Stimulated activated CD8-positive, alpha-beta memory T cell treated with anti-CD3 and anti-CD28 coated beads, Interleukin-4, amount 100 ng/mL, for 4 hours (primary cell): ENCODE data around the gene POLDIP3.
A peak's percentile ranks its signal among the peaks of the same experiment; 100 is the strongest.
"Not testable (repeated sequence)": the region's sequence is repeated elsewhere in the genome, so short reads cannot be mapped to it uniquely, and the experiment has no call there.

Source experiments
- DNase-seq, 2 donors: peaks; one replicate each; pipeline ENCODE4 v3.0.0-alpha.2; 2020; ENCODE audit warnings: low read depth in 2 of 2, low spot score in 1 of 2

POLDIP3 gene

DNA sequence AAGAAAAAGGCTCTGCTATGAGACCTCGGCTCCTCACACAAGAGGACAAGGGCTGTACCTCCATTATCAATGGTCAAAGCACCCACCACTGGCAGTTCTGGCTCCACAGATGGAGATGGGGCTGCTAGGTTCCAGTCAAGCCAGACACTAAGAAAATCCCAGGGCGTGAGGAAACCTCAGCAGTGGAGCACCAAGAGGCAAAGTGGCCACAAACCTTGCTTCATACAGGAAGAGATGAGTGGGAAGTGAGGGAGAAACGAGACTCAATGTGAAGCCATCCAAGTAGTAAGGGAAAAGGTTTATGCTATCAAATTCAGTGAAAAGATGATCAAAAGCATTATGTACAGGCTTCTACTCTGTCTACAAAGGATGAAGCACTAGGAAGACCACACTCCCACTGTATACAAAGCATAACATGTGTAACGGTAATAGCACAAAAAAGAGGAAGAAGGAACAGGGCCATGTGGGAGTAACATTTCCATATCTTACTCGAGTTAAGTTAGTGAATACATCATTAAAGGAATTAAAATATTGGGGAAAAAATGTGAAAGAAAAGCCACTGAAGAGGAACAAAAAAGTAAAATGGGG, 27.0 kb downstream of the POLDIP3 start:
- no peak for DNase-seq

DNA sequence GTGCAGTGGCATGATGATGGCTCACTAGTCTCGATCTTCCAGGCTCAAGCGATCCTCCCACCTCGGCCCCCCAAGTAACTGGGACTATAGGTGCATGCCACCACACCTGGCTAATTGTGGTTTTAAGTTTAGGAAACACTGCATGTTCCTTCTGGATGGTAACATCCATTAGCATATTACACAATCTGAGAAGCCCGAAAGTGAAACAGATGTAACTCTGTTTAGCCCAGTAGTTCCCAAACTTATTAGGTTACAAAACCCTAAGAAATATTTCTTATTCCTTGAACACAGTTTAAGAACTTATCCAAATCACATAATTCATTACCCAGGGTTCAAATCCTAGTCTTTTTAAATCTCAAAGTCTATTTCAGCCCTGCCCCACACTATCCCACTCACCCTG, 28.3 kb downstream of the POLDIP3 start:
- no peak for DNase-seq

DNA sequence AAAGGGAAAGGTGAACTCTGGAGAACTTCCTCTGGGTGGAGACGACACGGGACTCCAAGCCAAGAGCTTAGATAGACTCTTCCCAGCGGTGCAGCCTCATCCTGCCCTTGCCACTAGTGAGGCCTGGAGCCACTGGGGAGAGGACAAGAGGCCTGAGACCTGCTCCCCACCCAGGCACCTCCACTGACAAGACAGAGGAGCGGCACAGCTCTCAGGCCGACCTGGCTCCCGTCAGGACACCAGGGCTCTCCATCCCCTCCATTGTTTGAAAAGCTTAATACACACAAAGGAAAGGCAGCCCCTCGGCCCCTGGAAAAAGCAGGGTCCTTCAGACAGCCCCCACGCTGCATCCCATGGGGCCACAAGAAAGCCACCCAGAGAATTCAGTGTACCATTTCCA, 29.6 kb downstream of the POLDIP3 start:
- no peak for DNase-seq

DNA sequence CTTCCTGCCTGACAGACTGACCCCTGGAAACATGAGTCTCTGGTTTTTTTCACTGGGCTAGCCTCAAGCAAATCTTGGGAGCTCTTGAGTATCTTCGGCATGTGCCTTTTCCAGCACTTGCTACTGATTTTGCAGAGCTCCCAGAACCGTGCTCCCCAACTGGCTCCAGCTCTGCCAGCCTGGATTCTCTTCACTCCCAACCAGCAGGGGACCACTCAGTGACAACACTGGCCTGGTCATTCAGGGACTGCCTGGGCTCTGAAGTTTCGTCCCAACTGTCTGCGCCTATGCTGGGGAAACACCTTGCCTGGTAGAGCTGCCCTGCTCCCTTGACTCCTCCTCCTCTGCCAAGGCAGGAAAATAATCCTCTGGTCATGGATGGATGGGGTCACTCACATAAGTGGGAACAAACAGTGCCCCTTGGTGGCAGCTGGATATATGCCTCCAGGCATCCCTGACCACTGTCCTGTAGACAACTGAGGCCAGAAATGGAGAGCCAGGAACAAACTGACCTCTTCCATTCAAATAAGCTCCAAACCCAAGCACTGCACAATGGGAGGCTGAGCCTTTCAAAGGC, 30.2 kb downstream of the POLDIP3 start:
- DNase-seq, result no peak

DNA sequence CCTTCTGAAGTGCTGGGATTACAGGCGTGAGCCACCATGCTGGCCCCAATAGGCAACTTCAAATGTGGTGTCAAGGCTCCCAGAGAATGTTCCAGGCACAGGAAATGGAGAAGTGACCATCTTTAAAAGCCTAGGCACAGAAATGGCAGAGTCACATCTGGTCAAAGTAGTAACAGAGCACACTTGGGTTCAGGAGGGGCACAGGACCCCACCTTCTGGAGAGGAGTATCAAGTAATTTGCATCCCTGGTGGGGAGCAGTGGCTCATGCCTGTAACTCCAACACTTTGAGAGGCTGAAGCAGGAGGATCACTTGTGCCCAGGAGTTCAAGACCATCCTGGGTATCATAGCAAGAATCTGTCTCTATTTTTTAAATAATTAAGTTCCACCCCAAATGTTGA, 31.7 kb downstream of the POLDIP3 start:
- no peak for DNase-seq

DNA sequence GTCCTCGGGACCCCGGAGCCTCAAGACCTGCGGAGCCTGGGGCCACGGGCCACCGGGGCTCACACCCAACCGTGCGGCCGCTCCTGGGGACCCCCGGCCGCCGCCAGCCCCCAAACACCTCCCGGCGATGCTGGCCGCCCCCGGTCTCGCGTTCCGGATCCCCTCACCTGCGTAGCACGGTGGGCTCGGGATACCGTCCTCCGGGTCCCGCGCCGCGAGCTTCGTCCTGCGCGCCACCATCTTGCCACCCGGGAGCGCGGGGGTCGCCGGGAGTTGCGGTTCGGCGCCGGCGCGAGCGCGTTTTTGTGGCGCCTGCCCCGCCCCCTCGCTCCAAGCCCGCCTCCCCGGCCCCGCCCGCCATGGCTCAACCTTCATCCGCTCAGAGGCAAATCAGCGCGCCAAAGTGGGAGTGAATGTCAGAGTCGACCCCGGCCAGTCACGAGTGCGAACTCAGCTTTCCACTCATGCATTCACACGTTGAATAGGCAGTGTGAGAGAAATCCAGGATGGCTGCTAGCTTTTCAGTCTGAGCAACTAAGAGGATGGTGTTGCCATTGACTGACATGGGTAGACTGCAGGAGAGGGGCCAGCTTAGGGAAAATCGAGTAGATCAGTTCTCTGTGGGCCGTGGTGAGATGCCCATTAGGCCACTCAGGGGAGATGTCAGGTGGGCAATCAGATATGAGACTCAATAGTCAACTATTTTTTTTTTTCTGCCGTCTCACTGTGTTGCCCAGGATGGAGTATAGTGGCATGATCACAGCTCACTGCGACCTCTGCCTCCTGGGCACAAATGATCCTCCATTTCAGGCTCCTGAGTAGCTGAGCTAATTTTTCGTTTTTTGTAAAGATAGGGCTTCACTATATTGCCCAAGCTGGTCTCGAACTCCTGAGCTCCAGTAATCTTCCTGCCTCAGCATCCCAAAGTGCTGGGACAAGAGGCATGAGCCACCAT, 32.6 kb downstream of the POLDIP3 start:
- peak; percentile 67 for DNase-seq

DNA sequence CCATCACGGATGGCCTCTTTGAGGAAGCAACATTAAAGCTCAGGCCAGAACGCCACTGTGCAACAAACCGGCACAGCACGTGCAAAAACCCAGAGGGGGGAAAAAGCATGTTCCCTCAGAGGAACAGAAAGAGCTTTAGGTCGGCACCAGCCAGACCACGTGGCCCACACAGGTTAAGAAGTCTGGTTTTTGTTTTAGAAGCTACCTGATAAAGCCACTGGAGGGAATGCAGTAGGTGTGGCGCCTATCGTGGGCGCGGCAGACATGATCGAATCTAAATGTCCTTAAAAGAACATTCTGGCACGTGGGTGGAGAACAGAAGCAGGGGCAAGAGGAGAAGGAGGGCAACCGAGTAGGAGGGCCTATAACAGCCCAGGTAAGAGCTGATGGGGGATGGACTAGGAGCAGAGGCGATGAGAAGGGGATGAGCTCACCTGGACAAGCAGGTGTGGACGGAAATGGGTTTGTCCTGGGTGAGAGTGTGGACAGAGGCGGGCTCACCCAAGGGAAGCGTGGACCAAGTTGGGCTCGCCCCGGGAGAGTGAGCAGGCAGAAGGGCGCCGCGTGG, 33.4 kb downstream of the POLDIP3 start:
- DNase-seq, result not testable (repeated sequence)

DNA sequence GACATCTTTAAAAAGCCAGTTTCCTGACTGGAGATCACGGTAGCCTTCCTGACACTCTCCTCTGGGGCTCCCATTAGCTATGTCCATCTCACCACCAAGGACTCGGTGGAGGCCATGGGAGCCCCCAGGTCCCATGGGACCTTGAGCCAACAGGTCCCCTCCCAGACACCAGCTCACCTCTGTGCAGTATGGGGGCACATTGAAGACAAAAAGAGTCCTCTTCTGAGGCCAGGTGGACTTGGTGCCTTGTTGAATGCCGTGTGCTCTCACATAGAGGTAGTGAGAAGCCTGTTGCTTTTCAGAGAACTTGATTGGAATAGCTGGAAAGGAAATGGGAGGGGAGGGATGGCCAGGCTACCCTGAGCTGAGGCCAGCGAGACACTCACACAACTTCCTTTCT, 34.6 kb downstream of the POLDIP3 start:
- DNase-seq, result not testable (repeated sequence)

DNA sequence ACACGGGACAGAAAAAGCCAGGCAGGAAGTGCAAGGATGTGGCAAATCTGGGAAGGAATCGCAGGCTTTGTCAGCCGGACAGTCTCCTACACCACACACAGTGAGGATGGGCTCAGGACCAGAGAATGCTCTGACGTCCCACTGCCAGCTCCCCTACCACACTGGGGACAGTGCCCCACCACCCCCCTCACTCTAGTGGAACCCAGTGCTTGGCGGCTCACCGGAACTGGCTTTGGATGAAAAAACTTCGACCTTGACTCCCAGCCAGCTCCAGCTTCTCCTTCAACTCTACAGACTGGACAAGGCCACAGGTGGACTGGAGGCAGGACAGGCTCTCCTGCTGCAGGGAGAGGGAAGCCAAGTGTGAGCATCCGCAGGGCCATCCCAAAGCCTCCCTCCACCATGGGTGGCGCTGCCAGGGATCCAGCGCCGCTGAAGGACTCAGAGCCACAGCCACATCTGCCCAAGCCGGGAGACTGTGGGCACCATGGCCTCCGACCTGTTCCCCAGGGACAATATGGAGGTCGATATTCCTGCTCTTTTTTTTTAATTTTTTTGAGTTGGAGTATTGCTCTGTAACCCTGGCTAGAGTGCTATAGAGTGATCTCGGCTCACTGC, 37.0 kb downstream of the POLDIP3 start:
- DNase-seq, result no peak

DNA sequence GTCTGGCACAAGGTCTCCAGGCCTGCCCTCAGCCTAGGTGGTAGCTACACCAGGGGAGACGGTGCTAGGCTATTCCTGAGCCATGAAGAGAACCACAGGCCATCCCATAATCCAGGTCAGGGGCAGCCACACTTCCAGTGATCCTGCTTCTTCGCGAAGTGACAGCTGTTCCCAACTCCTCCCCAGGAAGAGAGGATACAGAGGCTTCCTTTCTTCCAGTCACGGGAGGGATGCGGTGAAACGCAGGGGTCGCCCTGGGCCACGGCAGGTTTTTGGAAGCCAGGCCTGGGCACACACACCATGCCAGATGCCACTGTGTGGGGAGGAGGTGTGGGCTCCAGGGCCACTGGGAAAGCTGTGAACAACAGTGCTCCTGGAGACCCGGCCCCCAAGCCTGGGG, 37.5 kb downstream of the POLDIP3 start:
- not testable (repeated sequence) for DNase-seq

DNA sequence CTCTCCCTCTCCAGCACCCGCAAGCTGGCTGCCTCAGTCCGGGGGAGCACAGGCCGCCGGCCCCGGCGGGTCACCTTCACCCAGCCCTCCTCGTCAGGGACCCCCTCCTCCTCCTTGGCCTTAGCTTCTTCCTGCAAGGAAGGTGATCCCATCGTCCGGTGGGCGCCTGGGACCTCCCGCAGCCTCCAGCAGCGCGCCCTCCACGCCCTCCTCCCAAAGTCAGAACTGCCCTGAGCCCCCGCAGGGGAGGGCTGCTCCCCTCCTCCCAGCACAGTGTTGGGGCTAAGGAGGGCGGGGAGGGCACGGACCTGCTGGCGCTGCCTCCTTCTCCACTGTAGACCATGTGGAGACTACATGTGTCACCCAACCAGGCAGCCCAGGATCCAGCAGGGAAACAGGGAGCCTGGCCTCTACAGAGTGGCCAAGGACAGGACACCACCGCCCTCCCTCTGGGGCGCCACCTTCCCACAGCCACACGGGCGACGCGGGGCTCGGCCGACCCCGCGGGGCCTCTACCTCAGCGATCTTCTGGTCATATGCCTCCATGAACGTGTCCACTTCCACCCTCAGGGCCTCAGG, 38.6 kb downstream of the POLDIP3 start:
- not testable (repeated sequence) for DNase-seq

DNA sequence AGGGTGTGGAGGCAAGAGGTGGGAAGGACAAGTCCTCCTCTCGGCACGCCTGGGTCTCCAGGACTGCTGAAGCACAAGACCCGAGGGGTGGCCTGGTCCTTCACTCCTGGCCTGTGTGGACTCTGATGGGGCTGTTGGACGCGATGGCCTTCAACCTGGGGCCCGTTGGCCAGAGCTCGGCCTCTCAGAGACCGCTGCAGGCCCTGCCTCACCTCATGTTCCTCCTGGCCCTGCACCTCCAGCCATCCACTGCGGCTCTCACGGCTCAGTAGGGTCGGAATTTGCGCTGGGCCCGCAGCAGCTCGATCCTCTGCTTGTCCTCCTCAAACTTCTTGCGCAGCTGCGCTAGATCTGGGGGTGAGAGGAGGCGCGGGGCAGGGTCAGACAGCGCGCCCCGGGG, 40.2 kb downstream of the POLDIP3 start:
- DNase-seq, result not testable (repeated sequence)

DNA sequence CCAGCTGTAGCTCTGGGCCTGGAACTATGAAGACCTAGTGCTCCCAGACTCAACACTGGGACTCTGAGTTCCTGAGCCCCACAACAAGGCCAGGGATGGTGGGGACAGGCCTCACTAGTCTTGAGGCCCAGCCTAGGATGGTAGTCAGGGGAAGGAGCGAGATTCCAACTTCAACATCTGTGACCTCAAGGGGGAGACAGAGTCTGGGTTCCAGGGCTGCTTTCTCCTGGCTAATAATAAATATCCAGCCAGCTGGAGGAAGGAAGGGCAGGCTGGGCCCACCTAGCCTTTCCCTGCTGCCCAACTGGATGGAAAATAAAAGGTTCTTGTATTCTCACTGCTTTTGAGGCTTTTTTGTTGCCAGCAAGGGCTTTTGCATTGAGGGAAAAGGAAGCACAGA, 40.6 kb downstream of the POLDIP3 start:
- not testable (repeated sequence) for DNase-seq

DNA sequence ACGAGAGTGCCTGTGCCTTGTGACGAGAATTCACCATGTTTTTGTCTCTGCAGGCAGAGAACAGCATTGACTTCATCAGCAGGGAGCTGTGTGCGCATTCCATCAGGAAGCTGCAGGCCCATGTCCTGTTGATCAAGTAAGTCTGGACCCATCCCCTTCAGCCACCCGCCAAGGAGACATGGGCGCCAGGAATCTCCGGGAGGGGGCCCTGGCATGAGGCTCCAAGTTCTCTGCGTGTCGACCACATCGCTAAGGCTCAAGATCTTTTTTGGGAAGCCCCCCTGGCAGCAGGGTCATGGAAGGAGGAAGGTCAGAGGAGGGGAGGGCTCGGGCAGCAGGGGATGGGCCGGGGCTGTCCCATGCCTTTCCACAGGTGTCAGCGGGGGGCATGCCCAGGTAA, 43.6 kb downstream of the POLDIP3 start:
- not testable (repeated sequence) for DNase-seq

DNA sequence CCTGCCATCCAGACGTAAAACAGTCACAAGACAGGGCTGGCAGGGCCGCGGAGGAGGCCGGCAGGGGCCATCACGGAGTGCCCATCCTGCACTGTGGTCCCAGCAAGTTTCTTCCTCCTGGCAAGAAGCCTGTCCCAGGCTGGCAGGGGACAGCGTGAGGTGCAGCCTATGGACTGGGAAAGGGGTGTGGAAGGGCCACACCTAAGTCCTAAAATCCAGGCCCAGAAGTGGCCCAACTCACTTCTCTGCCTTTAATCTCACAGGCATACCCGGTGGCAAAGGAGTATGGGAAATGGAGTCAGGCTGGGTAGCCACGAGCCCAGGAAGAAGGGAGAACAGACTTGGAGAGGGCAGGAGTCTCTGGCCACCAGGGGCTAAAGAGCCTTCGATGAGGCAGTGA, 44.1 kb downstream of the POLDIP3 start:
- DNase-seq, result not testable (repeated sequence)

DNA sequence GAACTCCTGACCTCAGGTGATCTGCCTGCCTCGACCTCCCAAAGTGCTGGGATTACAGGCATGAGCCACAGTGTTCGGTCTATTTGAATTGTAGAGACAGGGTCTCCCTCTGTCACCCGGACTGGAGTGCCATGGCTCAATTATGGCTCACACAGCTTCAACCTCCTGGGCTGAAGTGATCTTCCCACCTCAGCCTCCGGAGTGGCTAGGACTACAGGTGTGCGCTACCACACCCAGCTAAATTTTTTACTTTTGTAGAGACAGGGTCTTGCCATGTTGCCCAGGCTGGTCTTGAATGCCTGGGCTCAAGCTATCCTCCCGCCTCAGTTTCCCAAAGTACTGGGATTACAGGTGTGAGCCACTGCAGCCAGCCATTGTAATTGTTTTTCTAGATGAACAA, 46.7 kb downstream of the POLDIP3 start:
- not testable (repeated sequence) for DNase-seq

DNA sequence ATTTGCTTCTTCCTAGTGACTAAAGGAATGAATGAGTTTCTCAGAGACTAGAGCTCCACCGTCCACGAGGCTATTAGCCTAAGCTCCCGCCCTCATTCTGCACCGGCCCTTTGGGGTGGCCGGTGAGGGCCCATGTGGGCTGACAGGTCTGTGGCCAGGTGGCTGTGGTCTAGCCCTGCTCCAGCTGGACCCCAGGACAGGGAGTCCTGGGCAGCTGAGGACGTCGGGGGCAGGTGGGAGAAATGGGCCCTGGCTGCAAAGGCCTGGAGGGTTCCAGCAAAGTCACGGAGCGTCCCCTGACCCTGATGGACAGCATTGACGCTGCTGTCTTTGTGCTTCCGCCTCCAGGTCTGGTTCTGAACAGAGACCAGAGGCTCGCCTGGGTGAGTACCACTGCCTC, 48.7 kb downstream of the POLDIP3 start:
- DNase-seq, result no peak

DNA sequence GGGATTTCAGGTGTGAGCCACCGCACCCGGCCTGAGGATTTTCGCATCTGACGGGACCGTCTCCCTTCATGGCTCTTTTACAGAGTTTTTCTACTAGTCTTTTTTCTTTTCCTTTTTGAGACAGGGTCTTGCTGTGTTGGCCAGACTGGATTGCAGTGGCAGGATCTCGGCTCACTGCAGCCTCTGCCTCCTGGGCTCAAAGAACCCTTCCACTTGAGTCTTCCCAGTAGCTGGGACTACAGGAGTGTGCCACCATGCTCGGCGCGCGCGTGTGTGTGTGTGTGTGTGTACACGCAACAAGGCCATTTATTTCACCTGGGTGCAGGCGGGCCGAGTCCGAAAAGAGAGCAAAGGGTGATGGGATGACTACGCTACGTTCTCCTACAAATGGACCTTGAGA, 50.0 kb downstream of the POLDIP3 start:
- DNase-seq, result no peak

DNA sequence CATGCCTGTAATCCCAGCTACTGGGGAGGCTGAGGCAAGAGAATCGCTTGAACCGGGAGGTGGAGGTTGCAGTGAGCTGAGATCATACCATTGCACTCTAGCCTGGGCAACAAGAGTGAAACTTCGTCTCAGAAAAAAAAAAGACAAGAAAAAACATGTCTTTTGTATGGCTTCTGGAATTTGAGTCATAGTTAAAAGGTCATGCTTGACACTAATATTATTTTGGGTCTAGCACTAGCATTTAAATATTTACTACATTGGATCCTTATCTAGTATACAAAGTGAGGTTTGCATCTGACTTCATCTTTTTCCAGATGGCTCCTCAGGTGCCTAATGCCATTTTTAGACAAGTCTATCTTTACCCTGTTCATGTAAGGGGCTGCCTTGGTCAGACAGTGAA, 50.7 kb downstream of the POLDIP3 start:
- not testable (repeated sequence) for DNase-seq

DNA sequence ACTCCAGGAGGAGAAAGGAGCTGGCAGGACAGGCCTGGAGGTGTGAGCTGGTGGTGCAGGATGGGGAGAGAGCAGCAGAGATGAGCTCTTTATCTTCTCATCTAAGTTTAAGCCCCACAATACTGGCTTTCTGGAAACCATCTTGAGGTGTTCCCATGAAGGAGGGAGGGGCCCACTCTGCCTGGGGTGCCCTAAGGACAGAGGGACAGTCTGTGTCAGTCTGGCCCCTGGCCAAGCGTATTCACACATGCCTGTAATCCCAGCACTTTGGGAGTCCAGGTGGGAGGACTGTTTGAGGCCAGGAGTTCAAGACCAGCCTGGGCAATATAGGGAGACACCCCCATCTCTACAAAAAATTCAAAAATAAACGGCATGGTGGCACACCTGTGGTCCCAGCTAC, 52.0 kb downstream of the POLDIP3 start:
- no peak for DNase-seq

DNA sequence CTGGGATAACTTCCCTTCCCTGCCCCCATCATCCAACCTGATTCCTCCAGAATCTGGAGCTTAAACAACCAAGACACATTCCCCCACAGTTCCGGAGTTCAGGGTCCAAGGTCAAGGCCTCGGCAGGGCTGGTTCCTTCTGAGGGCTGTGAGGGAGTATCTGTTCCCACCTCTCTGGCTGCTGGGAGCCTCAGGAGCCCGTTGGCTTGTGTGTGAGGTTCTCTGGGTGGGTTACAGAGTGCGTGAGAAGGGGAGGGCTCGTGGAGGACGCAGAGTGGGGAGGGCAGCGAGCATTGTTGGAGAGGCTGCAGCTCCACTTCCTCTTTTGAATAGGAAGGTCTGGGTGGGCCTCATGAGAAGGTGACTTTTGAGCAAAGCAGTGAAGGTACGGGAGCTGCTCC, 52.4 kb downstream of the POLDIP3 start:
- DNase-seq, result no peak
